ENCODE data around the gene EIF4G3.
"Not testable (repeated sequence)": the region's sequence is repeated elsewhere in the genome, so short reads cannot be mapped to it uniquely, and the experiment has no call there.

EIF4G3 gene

DNA sequence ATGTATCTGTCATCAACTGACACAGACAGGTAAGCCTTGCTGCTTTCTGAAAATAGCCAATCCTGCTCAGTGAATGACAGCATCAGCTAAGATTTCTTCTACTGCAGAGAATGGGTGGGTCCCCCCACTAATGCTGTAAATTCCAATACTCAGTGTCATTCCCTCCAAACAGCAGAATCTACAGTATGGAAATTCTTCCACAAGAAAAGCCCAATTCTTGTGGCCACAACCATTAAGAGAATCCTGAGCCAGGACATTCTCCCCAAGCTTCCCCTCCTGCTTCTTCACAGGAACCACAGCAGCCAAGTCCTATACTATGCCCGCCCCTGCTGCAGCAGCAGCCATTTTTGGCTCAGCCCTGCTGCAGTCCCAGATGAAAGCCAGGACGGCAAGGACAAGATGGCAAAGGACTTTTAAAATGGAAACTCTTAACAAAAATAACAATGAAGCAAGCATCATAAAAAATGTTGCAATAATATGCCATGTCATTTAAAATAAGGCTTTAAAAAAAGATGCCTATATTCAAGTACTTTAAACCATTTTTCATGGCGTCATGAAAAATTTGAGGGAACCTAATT is 26.8 kb downstream of the EIF4G3 start:
- DNase-seq (ENCODE audit: low spot score), result no peak

DNA sequence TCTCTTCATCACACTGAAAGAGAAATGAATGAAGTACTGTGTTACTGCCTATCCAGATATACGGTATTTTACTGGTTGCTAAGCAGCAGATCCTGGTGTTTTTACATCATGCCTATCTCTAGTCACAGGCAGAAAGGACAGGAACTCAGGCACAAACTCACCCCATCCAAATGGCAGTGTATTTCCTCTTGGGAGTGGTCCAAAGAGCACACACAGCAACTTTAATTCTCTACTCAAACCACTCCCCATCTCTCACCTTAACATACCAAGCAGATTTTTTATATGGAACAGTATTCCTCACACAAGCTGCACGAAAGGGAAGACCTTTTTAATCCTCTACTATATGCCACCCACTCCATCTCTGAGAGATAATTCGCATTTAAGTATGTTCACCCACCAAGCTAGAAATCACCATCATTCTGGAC is 27.3 kb downstream of the EIF4G3 start:
- no peak for DNase-seq (ENCODE audit: low spot score)

DNA sequence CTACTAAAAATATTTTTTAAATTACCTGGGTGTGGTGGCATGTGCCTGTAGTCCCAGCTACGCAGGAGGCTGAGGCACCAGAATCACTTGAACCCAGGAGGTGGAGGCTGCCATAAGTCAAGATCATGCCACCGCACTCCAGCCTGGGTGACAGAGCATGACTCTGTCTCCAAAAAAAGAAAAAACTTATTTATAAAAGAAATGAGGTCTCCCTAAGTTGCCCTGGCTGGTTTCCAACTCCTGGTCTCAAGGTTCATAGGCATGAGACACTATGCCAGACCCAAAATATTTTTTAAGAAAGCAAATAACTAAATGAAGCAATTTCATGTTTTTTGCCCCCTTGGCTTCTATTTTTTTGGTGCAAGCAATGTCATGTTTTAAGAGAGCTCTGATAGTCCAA is 32.9 kb downstream of the EIF4G3 start:
- DNase-seq (ENCODE audit: low spot score), result no peak

DNA sequence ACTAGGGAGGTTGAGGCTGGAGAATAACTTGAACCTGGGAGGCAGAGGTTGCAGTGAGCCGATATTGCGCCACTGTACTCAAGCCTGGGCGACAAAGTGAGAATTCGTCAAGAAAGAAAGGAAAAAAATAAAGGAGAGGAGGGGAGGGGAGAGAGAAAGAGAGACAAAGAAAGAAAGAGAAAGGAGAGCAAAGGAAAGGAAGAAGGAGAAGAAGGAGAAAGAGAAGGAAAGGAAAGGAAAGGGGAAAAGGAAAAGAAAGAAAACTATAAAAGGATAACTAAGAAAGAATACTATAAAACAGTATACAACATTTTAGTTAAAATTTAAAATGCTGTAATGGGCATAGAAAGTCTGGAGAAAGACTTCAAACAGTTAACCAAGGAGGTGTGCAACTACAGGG is 33.6 kb downstream of the EIF4G3 start:
- no peak for DNase-seq (ENCODE audit: low spot score)

DNA sequence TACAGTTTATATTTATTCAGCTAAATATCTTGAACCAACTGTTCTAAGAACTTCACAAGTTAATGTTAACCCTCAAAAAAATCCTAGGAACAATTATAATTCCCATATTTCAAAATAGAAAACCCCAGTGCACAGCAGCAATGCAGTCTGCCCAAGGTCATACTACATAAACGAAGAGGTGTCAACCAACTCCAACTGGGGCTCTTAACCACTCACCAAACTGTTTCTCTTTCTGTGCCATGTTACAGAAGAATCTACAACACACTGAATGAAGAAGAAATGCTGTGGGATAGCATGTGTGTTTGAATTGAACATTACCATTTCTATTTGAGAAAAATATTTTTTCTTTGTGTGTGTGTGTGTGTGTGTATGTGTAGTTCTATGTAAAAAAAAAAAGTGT is 35.7 kb downstream of the EIF4G3 start:
- no peak for DNase-seq (ENCODE audit: low spot score)

DNA sequence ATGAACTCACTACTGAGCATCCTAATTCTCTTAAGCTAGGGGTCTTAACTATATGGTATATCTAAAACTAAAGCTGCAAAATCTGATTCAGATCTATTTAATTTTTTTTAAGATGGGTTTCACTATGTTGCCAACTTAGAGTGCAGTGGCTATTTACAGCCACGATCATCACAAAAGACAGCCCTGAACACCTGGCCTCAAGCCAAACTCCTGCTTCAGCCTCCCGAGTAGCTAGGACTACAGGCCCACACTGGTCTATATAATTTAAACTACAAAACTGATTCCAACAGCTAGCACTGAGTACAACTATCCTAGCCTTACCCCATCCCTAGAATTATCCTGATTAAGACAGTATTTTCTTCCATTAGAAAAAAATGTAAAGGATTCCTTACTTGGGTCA is 37.1 kb downstream of the EIF4G3 start:
- DNase-seq (ENCODE audit: low spot score), result no peak

DNA sequence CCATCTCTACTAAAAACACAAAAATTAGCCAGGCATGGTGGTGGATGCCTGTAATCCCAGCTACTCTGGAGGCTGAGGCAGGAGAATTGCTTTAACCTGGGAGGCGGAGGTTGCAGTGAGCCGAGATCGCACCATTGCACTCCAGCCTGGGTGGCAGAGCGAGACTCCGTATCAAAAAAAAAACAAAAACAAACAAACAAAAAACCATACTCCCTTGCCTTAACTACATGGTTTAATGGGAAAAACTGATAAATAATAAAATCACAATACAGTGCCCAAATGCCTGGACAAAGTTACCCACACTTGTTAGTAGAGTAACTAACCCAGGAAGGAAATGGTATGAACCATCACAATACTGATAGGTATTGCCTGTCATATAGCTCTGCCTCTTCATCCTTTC is 40.4 kb downstream of the EIF4G3 start:
- DNase-seq (ENCODE audit: low spot score), result not testable (repeated sequence)

DNA sequence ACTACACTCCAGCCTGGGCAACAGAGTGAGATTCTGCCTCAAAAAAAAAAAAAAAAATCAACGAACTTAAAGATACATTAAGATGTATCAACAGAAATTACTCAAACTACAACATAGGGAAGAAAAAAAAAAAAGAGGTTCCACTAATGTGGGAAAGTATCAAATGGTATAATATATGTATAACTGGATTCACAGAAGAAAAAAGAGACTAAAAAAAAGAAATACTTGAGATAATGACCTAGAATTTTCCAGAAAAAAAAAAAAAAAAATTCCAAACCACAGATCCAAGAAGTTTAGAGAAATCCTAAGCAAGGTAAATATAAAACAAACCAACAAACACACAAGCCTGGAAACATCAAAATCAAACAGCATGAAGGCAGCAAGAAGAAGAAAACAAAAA is 45.5 kb downstream of the EIF4G3 start:
- DNase-seq (ENCODE audit: low spot score), result no peak

DNA sequence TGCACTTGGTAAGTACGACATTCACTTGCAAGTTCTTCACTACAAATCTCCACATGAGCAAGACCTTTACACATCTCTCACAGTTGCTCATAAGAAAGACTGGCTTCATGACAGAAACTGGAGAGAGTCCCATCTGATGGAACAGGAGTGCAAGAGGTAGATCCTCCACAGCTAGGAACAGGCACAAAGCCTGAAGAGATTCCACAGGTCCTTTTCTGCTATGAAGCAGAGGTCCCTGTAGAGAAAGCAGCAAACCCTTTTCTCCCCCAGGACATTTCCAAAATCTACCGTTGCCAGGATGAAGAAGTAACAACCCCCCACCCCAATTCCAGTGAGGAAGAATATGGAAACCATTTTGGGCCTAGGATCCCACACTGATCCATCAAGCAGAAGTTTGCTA is 47.3 kb downstream of the EIF4G3 start:
- DNase-seq (ENCODE audit: low spot score), result no peak

DNA sequence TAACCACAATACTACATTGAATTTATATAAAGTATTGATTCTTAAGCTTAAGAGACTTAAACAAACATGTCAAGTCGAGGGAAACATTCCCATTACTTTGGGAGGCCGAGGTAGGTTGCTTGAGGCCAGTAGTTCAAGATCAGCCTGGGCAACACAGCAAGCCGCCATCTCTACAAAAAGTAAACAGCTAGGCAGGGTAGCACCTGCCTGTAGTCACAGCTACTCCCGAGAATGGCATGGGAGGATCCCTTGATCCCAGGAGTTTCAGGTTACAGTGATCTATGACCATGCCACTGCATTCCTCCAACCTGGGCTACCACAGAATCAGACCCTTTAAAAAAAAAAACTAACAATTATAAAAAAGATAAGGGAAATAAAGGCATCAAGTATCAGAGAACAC is 50.4 kb downstream of the EIF4G3 start:
- no peak for DNase-seq (ENCODE audit: low spot score)

DNA sequence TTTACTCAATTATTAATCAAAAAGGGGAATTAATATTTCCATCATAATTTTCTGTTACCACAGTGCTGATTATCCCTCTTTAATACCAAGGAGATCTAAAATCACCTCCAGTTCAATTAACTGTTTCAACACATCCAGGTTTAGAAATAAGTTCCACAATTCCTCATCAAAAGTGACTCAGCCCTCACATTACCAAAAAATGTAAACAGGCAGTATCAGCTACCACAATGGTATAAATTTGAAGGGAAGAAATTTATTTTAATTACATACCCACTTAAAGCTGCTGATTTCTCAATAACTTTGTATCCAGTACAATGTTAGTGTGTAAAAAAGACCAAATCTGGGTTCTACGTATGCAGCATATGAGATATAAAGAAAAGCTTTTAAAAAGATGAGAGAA is 51.9 kb downstream of the EIF4G3 start:
- no peak for DNase-seq (ENCODE audit: low spot score)

DNA sequence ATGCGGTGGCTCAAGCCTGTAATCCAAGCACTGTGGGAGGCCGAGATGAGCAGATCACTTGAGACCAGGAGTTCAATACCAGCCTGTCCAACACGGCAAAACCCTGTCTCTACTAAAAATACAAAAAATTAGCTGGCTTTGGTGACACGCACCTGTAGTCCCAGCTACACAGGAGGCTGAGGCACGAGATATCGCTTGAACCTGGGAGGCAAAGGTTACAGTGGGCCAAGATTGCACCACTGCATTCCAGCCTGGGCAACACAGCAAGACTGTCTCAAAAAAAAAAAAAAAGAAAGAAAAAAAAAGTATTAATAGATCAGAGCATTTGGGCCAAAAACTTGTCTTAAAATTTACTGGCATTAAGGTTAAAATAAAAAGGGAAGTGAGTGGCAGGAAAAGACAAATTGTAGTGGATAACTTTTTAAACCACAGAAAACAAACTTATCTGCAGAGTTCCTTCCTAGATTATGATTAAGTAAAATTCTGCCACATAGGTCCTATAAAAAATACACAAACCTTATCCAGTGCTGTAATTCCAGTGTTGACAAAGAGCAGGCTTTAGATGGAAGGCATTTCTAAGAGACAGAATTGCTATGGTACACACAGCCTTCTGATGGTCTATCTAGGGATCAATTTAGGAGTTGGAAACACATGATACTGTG is 53.3 kb downstream of the EIF4G3 start:
- no peak for DNase-seq (ENCODE audit: low spot score)

DNA sequence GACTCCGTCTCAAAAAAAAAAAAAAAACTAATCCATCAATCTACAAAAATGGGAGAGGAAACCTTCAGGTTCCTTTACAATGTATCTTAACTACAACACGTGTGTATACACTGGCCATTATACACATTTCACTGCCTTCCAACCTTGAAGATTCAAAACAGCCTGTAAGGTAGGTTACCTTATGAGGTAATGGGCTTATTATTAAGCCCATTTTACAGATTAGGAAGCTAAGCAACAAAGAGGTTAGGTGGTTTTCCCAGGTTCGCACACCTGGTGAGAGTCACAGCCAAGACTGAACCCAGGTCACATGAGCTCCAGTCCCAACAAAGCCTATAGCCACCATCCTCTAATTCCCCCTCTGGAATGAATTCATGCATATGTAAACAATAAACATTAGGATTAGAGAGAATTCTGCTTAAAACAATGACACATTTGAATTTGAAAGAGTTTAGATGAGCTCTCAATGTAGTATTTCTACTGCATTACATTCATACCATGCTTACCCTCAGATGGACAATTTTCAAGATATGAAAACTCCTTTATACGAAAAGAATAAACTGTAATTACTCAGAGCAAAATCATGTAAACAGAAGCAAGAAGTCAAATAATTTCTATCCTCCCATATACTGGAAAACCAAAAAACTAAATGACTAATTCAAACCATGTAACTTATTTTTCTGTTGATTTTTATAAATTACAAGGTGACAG is 54.8 kb downstream of the EIF4G3 start:
- no peak for DNase-seq (ENCODE audit: low spot score)

DNA sequence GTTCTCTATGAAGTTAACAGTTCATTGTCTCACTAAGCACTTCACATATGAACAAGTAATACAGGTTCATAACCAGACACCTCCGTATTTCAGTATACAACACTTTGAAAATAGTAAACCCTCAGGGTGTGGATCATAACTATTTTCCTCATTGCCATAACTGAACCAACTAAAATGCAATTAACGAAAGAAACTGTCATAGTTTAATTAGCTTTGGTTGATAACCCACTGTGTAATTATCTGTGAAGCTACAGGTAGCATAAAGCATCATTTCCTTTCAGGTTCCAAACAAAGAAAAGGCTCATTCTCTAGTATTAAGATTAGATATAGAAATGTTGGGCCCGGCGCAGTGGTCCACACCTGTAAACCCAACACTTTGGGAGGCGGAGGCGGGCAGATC is 58.5 kb downstream of the EIF4G3 start:
- no peak for DNase-seq (ENCODE audit: low spot score)

DNA sequence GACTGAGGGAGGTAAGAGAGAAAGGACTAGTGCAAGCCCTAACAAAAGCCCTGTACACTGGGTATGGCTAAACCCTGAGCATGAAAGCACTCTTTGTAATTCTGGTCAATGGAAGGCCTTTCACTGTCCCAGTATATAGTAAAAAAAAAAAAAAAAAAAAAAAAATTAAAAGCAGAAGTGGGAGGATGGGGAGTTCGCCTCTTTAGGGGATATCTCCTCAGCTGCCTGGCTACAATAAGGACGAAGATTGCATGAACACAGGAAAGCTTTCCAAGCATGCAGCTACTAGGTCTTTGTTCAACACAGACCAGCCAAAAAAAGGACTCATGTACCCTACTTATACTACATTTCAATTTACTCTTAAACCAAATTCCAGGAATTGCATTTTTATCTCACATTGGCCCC is 59.1 kb downstream of the EIF4G3 start:
- DNase-seq (ENCODE audit: low spot score), result no peak

DNA sequence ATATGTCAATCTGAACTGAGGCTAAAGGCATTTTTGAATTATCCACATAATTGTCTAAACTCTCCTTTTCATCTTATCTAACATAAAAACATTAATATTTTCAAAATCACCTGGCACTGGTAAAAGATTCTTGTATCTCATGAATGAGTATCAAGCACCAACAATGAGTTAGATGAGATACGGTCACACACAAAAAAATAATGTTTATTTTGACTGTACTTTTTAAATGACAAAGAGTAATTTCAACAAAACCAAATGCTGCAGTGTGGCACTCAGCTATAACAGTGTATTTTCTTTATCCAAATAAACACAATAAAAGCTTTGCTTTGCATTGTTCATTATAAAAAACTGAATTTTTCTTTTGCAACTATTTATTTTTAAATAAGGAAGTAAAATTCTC is 59.5 kb downstream of the EIF4G3 start:
- DNase-seq (ENCODE audit: low spot score), result no peak

DNA sequence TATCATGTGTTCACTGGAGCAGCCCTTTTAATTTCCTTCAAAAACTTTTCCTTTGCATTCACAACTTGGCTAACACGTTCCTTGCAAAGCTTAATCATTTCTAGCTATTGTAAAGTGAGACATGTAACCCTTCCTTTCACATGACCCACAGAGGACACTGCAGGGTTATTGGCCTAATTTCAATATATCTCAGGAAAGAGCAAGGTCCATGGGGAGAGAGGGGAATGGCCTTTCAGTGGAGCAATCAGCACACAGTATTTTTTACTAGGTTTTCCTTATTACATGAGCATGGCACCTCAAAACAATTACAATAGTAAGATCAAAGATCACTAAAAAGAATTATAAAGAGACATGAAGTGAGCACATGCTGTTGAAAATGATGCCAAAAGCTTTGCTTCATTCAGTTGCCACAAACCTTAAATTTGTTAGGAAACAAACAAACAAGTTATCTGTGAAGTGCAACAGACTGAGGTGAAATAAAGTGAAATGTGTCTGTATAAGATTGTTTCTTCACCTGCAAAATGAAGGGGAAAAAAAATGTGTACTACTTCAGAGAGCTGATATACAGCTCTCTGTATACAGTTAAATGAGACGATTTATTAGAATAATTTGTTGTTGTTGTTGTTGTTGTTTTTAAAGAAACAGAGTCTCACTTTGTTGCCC is 61.5 kb downstream of the EIF4G3 start:
- DNase-seq (ENCODE audit: low spot score), result peak; percentile 62

DNA sequence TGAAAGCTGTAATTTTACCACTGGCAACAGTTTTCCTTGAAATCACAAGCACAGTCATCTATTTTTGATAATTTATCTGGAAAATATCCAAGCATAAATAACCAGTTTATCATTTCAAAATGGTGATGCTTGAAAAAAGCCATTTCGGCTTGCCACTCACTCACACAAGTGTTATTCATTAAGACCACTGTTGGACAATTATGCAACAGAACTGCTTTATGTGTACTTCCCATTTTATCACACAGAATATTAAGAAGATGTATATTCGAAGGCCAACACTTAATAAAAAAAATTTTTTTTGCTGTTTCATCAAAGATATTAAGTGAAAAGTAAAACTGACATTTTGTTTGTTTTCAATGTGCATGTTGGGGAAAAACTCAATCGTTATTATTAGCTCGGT is 62.3 kb downstream of the EIF4G3 start:
- DNase-seq (ENCODE audit: low spot score), result no peak

DNA sequence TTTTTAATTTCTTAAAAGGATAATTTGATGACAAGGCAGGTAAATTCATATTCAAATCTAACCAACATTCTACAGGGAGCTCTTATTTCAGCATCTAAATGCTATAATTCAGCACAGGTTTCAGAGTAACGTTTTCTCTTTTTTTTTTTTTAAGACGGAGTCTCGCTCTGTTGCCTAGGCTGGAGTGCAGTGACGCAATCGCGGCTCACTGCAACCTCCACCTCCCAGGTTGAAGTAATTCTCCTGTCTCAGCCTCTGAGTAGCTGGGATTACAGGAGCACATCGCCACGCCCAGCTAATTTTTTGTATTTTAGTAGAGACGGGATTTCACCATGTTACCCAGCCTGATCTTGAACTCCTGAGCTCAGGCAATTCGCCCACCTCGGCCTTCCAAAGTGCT is 66.5 kb downstream of the EIF4G3 start:
- no peak for DNase-seq (ENCODE audit: low spot score)

DNA sequence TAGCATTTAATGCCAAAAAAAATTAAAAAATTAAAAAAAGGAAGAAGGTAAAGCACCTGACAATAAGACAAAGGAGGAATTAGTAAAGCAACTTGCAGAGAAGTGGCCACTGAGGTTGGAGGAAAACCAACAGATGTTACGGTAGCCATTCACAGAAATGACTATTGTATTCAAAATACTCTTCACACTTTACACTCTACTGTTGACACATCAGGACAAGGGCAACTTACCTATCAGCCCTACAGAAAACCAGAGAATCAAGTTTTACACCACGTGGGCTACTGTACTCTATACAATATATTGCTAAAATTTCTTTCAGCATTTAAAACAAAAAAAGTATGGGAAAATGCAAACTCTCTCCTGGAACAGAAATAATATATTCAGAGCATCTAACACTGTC is 70.0 kb downstream of the EIF4G3 start:
- DNase-seq (ENCODE audit: low spot score), result no peak

DNA sequence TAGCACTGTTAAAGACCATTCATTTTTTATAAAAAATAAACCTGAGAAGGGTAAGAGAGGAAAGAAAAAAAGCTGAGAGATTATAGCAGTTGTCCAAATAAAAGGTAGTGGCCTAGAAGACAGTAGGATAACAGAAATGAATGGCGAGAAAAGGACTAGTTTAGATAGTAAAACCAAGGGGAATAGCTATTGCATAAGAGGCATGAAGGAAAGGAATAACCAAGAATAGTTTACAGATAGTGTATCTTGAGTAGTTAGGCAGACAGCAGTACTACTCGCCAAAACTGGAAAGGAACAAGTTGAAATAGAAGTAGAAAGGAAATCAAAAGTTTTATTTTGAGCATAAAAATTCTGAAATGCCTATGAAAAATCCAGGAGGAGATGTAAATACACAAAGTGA is 70.5 kb downstream of the EIF4G3 start:
- DNase-seq (ENCODE audit: low spot score), result no peak

DNA sequence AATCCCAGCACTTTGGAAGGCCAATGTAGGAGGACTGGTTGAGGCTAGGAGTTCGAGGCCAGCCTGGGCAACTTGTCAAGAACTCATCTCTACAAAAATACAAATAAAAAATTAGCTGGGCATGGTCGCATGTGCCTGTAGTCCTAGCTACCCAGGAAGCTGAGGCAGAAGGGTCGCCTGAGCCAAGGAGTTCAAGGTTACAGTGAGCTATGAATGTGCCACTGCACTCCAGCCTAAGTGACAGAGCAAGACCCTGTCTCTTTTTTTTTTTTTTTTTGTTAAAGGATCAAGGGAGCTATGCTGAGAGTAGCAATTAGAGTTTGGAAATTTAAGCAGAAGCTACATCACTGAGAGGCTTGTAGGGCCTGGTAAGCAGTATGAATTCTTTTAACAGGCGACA is 70.9 kb downstream of the EIF4G3 start:
- DNase-seq (ENCODE audit: low spot score), result no peak

DNA sequence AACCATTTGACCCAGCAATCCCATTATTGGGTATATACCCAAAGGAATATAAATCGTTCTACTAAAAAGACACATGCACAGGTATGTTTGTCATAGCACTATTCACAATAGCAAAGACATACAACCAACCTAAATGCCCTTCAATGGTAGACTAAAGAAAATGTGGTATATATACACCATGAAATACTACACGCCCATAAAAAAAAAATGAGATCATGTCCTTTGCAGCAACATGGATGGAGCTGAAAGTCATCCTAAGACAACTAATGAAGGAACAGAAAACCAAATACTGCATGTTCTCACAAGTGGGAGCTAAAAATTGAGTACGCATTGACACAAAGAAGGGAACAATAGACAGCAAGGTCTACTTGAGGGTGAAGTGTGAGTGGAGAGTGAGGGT is 72.0 kb downstream of the EIF4G3 start:
- DNase-seq (ENCODE audit: low spot score), result no peak

Measured in HuH-7 (cell line).